ENCODE measurements around the gene TOPBP1. TPM values are rescaled to one million over a fixed set of nuclear protein-coding genes. Genes with fewer than 3 reads are reported as not detected.

The TOPBP1 gene
- total RNA-seq, 1 experiment from 2014 or later: 51.5 TPM

GRCh38 chr3:133592843-133593242, 68.9 kb downstream of the TOPBP1 start:
- Mint-ChIP-seq H3K36me3 (ENCODE audit: insufficient read depth in 1 of 3, low read depth in 3 of 3) (peaks cover 11 to 25% (median 20%) of the 10 kb centered on the region in 3 experiments), H3K27me3 (ENCODE audit: low read depth) (no peaks in the 10 kb centered on the region), H3K9me3 (no peaks in the 10 kb centered on the region), H3K4me1 (no peaks in the 10 kb centered on the region), H3K27ac (no peak overlapping the region), H3K4me3 (no peak overlapping the region)
- no peak overlapping the region for H4K8ac ChIP-seq (replicated peaks; ENCODE audit: insufficient read length, low read depth, low read length)
- no peaks in the 10 kb centered on the region for H4K20me1 ChIP-seq (ENCODE audit: control insufficient read depth, insufficient read depth, insufficient read length)
- H3K79me2 ChIP-seq (ENCODE audit: insufficient read depth, low read length): no peaks in the 10 kb centered on the region
- no peak for TF ChIP-seq CTCF (conservative IDR thresholded peaks at IDR 0.05)
- H3K4me2 ChIP-seq (ENCODE audit: insufficient read depth, insufficient read length, low read length): no peak overlapping the region
- H3K18ac ChIP-seq (ENCODE audit: insufficient read length, low read depth, low read length): no peak overlapping the region
- no peak overlapping the region for H3T11ph ChIP-seq (ENCODE audit: low read length)
- H4K91ac ChIP-seq (ENCODE audit: insufficient read length, low read depth, low read length): no peak overlapping the region
- no peak overlapping the region for H2BK12ac ChIP-seq (ENCODE audit: insufficient read length, low read depth, low read length)
- no peaks in the 10 kb centered on the region for H3K4me1 ChIP-seq (ENCODE audit: insufficient read depth, low read length)
- no peak overlapping the region for H2AFZ ChIP-seq (ENCODE audit: low read length)
- no peaks in the 10 kb centered on the region for H3K79me1 ChIP-seq (ENCODE audit: insufficient read depth, low read depth, low read length, poor library complexity, severe bottlenecking)
- no peak overlapping the region for H2BK15ac ChIP-seq (ENCODE audit: low read depth, low read length)
- H2BK120ac ChIP-seq (ENCODE audit: low read depth, low read length, poor library complexity, severe bottlenecking): no peak overlapping the region
- no peak overlapping the region for H3K27ac ChIP-seq (ENCODE audit: insufficient read length, low read depth, low read length)
- no peak overlapping the region for H2AK5ac ChIP-seq (ENCODE audit: insufficient read length, low read length)
- no peak overlapping the region for H3K9ac ChIP-seq (ENCODE audit: extremely low read depth, insufficient read length, low read length)
- no peak overlapping the region for H3K23ac ChIP-seq (ENCODE audit: insufficient read length, low read depth, low read length)
- no peak for DNase-seq
- no peaks in the 10 kb centered on the region for H3K27me3 ChIP-seq (ENCODE audit: insufficient read depth, low read length)
- no peak overlapping the region for H3K4ac ChIP-seq (ENCODE audit: low read depth, low read length)
- no peak overlapping the region for H4K5ac ChIP-seq (ENCODE audit: insufficient read length, low read depth, low read length)
- WGBS (ENCODE audit: extremely low coverage, insufficient read length, low lambda C conversion rate): no CpG with 5 or more reads among the region's 5 CpGs
- H3K23me2 ChIP-seq (ENCODE audit: insufficient read length, low read depth, low read length, poor library complexity, severe bottlenecking): no peaks in the 10 kb centered on the region
- H3K14ac ChIP-seq (ENCODE audit: insufficient read depth, low read length): no peak overlapping the region
- no peak overlapping the region for H3K56ac ChIP-seq (ENCODE audit: insufficient read length, low read depth, low read length)
- H3K9me3 ChIP-seq (ENCODE audit: control insufficient read depth, low read depth, low read length): no peaks in the 10 kb centered on the region
- no peak overlapping the region for H2BK20ac ChIP-seq (ENCODE audit: low read depth, low read length, poor library complexity, severe bottlenecking)
- H2BK5ac ChIP-seq (ENCODE audit: insufficient read length, low read length): no peak overlapping the region

All from H9 (cell line).